NCI-H446 (cell line): ENCODE results near the gene BAIAP2L2.
A peak's percentile ranks its signal among the peaks of the same experiment; 100 is the strongest.
"Not testable (repeated sequence)": the region's sequence is repeated elsewhere in the genome, so short reads cannot be mapped to it uniquely, and the experiment has no call there.

Source experiments
- DNase-seq, 2 experiments: peaks; one replicate each; lab custom pipeline; 2025; lab: John Stamatoyannopoulos, UW

BAIAP2L2 gene

DNA sequence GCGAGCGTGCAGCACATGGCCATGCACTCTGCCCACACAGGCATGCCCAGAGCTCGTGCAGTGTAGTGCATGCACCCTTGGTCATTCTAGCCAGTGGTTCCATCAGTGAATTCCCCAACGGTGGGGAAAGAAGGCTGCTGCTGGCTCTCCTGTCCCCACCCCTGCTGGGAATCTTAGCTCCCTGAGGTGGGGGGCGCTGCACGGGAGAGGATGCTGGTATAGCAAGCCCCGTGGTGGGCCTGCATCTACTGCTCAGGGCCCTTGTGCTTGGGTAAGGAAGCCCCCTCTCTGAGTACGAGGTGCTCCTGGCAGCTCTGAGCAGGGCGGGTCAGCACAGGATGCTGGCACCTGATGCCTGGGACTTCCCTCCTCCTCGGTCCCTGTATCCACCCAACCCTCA is 18.5 kb upstream of the BAIAP2L2 start:
- DNase-seq, result no peak

DNA sequence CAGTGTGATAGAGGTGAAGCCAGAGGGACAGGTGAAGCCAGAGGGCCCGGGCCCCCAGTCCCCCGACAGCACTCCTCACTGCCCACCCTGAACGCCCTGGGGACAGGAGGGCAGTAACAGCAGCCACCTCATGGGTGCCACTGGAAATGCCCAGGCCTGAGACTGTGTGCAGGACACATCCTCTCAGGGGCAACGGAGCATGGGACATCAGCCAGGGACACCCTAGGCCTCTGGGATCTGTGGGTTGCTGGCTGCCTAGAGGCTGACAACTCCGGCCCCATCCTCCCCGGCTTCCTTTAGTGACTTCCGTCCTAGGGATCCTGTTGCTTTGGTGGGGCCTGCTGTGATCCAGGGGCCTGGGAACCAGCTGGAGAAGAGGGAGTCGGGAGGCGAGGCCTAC is 17.4 kb upstream of the BAIAP2L2 start:
- no peak for DNase-seq

- no peak for DNase-seq
Observed at GRCh38 chr22:38126928-38127668, 16.6 kb upstream of the BAIAP2L2 start.

DNA sequence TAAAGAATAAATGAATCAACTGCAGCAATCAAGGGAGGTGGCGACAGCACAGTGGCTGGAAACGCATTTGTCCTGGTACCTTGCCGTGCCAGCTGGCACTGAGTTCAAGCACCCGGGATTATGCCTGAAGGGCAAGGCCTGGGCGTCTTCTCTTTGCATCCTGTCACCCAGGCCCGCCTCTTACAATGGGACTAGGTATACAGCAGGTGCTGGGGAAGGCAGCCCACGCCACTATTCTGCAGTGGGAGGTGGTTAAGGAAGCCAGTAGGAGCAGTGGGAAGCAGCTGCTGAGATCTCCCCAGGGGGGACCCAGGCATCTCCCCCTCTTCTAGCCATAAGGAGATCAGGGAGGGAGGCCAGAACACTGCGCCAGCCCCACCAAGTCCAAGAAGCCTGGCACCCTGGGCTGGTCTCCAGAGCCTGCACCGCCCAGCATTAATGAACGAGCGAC is 15.3 kb upstream of the BAIAP2L2 start:
- DNase-seq, result peak; percentile 67 to 82

GRCh38 chr22:38125038-38125610 is 14.6 kb upstream of the BAIAP2L2 start:
- no peak for DNase-seq

DNA sequence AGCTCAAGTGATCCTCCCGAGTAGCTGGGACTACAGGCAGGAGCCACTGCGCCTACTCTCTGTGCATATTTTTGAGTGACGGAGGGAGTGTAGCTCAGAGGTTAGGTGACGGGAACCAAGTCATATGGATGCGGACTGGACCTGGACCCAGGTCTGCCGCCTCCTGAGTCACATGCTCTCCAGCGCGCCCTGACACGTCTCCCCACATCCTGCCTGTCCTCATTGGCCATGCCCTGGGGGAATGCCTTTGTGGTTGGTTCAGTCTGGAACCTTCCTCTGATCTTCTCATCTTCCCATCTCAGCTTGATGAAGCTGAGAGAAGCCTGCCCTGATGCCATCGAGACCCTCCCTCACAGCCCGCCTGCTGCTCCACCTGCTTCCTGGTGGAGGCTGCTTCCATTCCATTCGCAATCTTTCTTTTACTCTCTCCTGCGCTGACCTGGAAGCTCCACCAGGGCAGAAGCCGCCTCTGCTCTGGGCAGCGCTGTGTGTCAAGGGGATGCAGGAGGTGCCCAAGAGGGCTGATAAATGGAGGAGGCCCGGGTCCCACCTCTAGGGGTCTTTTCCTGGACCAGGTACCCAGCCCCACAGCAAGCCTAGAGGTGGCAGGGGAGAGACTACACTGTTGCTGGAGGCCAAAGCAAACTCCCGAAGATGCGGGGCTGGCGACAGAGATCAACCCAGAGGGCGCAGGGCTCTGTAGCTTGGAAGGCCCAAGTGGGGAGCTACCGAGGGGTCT is 13.9 kb upstream of the BAIAP2L2 start:
- DNase-seq, result no peak

DNA sequence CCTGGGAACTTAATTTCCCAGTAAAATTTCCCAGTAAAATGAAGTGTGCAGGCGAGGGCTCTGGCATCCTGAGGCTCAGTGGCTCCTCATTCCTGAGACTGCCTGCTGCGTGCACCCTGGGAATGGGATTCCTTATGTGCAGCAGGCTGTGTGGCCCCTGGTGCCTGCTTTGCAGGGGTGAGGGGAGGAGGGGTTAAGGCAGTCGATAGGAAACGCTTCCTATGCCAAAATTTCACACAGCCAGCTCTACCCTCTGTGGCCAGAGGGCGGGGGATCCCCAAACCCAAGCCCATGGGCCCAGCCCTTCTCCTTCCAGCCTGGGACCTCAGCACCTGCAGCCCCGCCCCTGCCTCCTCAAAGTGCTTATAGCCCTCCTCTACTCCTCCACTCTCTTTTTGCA is 12.1 kb upstream of the BAIAP2L2 start:
- DNase-seq, result no peak

DNA sequence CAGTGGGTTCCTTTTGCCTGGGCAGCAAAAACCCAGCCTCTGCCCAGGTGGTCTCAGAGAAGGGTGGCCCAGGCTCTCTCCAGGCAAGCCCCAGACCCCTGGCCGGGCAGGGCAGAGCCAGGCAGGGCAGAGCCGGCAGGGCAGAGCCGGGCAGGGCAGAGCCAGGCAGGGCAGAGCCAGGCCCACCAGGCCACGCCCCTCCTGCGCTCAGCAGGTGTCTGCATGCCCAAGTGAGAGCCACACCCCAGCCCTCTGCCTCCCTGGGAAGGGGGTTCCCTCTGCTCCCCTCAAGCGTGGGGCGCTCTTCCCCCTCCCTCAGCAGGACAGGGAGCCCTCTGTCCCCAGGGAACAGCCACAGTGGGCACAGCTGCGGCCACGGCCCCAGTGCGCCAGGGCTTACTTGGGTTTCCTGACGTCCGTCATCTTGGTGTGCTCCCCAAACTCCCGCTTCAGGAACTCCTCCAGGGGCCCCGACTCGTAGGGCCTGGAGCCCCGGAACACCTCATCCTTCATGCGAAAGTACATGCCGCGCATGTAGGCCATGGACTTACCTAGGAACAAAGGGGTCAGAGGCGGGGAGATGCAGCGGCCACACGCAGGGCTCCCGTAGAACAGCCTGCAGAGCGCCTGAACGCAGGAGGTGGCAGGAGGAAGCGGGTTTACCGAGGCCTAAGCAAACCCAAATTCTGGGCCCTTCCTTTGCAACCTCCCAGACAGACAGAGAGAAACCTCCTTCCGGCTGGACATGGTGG is 10.1 kb upstream of the BAIAP2L2 start:
- DNase-seq, result no peak

GRCh38 chr22:38118747-38119146 is 8.3 kb upstream of the BAIAP2L2 start:
- not testable (repeated sequence) for DNase-seq

- DNase-seq, result no peak
Observed at GRCh38 chr22:38118182-38118581, 7.7 kb upstream of the BAIAP2L2 start.

GRCh38 chr22:38117556-38117955 is 7.1 kb upstream of the BAIAP2L2 start:
- not testable (repeated sequence) for DNase-seq

DNA sequence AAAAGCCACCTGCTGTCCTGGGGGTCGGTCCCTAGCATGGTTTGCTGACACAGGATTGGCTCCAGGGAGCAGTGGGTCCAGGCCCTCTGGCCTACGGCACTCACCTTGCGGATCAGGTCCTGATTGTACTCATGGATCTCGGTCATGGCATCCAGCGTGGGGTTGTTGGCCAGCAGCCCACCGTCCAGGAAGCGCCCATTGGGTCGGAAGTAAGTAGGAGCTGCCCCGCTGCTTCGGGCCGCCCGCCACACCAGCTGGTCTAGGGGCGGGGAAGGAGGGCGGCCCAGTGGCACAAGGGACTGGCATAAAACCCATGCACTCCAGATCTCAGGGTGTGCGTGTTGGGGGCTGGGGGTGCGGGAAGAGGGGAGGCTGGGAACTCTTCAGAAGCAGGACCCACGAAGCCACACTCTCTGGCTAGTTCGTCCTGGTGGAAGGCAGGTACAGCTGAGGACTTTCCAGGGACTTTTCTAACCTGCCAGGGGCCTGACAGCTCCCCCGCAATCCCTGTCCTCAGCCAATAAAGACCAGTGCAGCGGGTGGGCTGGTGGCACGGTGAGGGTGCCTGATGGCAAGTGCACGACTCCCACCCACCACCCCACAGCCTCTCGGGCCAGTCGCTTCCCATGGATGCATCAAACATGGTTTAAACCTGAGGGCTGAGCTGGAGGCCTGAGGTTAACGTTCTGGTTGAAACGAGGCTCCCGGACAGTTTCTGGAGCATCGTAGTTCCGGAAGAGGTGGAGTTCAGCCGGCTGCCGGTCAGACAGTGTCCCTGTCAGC is 5.1 kb upstream of the BAIAP2L2 start:
- DNase-seq, result peak; percentile 18 to 72

DNA sequence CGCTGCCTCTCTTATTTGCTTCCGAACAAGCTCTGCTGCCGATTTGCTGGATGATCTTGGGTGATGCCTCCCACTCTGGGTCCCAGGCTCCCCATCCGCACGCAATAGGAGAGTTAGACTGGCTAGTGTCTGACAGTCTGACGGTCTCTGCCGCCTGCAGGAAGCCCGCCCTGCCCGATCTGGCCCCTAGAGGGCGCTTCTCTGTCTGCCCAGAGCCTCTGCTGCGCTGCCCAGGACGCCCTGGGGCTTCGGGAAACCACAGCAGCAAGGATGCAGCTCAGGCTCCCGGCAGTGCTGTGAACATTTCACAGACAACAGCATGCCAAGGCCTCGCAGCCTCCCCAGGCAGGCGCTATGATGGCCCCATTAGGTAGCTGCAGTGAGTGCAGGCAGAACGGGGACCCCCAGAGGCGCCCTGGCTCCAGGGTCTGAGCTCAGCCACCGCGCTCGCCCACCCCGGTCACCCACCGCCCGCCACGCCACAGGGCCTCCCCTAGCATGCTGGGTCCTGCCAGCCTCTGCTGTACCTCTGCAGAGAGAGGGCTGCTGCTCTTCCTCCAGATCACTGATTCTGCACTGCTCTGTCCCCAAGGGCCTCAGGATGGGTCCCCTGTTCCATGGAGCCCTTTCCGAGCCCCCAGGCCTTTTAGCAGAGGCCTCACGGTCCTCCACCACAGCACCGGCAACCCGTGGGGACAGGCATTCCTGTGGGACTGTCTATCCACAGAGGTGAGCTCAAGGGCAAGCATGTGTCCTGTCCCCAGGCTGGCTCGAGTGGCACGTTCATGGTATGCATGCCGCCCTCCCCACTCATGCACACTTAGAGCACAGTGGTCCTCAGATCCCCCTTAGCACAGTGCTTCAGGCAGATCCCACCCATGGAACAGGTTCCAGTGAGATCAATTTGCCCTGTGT is 4.3 kb upstream of the BAIAP2L2 start:
- DNase-seq, result peak in 1 of 2 experiments; percentile 74

- no peak for DNase-seq
Observed at GRCh38 chr22:38112381-38112780, 1.9 kb upstream of the BAIAP2L2 start.

DNA sequence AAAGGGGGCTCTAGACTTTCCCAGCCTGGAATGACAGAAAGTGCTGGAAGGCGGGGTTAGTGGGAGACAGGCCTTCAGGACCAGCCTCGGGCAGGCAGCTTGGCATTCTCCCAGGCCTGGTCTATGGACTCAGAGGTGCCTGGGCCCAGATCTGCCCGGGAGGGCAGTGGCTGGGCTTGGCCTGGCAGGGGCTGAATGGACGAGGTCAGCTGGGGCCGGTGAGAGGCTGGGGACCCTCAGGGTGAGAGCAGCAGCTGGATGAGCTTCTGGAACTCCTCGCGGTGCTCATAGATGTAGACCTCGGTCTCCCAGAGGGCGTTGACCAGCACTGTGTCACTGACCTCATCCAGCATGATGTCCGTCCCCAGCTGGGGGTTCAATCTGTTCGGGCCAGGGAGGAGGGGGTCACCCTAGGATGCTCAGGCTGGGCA is 1.5 kb upstream of the BAIAP2L2 start:
- no peak for DNase-seq

DNA sequence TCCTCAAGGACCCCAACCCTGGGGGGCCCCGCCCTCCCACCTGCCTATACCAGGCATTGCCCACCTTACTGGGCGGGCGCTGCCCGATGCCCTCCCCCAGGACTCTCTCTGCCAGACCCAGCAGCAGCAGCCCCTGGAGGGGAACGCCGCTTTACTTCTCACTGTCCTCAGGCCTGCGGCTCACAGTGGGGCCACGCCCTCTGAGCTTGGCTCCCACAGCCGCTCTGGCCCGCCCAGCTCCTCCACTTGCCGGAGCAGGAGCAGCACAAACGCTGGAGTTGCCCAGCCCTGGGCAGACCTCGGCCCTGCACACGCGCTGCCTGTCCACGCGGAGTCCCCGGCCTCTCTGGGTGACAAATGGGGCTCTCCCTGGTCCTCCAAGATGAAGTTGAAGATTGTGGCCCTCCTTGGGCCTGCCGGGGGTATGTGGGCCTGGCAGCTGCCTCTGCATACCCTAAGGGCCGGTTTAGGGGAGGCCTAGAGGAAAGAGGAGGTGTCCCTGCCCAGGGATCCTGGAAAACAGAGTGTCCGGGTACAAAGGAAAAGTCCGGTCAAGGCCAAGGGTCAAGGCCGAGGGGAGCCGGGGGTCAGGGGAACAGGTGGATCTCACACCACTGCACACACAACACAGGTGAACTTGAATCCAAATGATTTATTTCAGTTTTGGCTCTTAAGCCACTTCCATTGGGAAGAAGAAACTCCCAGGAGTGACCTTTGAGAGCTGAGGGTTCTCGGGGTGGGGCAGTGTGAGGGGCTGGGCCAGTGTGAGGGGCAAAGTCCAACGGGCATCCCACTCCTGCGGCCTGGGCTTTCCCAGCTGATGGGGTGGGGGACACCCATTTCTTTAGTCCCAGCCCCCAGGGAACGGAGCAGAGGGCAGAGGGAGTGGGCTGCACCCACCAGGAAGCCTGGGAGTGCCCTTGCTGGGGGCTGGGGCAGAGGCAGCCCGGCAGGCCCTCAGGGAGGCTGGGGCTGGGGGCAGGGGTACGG is 674 bp upstream of the BAIAP2L2 start:
- no peak for DNase-seq

DNA sequence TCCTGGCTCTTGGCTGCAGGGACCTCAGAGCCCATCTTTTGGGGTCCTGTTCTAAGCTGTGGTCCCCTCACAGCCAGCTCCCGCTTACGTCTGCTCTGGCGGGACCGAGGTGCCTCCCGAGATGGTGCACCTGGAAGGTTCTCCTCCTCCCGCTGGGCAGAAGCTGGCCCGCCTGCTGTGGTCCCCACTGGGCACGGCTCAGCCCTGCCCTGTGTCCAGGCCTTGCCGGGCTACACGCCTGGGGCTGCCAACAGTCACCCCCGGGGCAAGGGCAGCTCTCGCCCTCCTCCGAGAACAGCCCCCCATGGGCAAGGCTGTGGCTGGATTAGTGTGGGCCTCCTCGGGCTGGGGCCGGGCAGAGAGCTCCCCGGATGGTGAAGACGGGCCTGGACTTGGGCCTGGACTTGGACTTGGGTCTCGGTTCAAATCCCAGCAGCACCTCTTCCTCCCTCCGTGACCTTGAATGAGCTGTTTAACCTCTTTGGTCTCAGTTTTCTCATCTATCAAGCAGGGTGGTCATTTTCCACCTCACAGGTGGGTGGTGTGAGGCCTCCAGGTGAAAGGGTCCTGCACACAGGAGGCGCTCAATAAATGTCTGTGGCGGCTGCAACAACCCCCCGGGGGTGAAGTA is 998 bp downstream of the BAIAP2L2 start:
- DNase-seq, result no peak

GRCh38 chr22:38108561-38109319 is 1.7 kb downstream of the BAIAP2L2 start:
- no peak for DNase-seq
